GDM1 (cell line): ENCODE data around the gene CALY.

Experiments
- DNase-seq: peaks from one replicate; lab custom pipeline; 2025; lab: John Stamatoyannopoulos, UW

The CALY gene

DNA sequence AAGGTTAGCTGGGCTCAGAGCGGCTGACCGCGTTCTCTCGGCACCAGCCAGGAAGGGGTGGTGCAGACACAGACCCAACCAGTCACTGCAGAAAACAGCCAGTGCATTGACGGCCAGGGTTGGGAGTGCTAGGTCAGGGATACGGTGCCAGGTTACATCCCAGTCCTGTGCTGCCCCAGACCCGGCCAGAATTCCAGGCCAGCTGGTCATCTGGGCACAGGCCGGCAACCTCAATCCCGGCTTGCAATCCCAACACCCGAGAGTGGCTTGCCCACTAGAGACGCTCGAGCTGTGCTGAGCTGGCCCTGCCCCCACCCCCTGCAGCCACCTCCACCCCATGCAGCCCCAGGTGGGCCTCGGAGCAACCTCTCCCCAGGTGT, 14.2 kb upstream of the CALY start:
- DNase-seq = no peak

- no peak for DNase-seq
These were observed 13.7 kb upstream of the CALY start for GRCh38 chr10:133350283-133350949.

DNA sequence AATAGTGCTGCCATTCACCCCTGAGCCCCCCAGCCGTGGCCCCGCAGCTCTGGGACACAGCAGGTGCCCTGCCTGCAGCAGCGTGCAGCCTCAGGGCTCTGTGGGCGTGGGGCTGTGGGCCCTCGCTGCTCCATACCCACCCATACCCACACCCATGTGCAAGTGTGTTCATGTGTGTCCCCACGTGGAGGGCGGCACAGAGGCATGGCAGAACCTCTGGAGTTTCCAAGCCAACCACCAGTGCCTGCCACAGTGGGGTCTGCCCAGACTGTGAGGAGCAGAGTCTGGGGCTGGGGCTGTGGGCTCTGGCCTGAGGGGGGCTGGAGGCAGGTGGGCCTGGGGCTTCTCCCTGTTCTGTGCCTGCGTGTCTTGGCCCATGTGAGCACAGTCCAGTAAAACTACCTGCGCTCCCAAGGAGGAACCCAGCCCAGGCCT, 12.9 kb upstream of the CALY start:
- DNase-seq = no peak

DNA sequence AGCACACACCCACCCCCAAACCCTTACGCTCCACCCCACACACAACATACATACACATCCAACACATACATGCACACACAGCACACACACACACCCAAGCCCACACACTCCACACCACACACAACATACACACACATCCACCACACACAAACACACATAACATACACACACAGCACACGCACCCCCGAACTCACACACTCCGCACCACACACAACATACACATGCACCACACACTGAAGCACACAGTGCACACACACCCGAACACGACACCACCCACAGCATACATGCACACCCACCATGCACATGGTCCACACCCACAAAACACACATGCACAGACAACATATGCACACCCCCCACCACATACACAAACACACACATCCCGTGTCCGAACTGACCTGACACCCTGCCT, 12.5 kb upstream of the CALY start:
- DNase-seq = no peak

GRCh38 chr10:133347710-133348517, 11.2 kb upstream of the CALY start:
- DNase-seq = no peak

- no peak for DNase-seq
These were observed 9.7 kb upstream of the CALY start for GRCh38 chr10:133346413-133346812.

DNA sequence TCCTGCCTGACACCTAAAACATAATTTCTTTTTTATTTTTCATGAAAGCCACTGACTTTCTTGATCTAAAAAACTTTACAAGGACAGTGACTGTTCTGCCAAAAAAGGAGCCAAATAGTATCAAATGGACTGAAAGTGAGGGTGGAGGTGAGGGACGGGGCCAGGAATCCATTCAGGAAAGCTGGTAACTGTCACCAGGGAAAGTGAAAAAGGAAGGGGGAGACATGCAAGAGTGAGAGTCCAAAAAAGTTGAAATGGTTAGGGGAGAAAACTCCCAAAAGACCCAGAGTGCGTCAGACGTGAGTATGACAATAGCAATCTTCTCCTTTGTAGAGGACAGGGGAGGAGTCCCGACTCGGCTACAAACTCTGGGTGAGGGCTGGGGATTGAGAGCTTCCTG, 7.5 kb upstream of the CALY start:
- no peak for DNase-seq

DNA sequence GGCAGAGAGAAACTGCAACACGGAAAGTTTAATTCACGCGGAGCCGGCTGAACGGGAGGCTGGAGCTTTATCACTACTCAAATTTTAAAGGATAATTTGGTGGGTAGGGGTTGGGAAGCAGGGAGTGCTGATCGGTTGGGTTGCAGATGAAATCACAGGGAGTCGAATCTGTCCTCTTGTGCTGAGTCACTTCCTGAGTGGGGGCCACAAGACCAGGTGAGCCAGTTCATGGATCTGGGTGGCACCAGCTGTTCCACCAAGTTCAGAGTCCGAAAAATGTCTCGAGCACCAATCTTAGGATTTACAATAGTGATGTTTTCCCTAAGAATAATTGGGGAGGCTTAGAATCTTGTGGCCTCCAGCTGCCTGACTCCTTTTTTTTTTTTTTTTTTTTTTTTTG, 6.9 kb upstream of the CALY start:
- no peak for DNase-seq

DNA sequence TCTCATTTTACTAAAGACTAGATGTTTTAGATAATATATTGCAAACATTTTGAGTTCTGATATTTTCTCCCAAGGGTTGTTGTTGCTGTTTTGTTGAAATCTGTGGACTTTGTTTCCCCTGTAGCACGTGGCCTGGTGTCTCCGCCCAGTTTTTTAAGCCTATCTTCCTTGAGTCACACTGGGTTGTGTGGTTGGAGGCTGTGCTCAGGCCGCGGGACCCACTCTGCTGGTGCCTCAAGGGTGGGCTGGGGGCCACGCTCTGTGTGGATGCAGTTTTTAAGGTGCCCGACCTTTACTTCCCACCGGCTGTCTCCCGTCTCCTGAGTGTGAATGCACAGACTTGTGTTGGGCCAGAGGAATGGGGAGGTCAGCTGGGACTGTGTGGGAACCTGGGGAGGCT, 6.2 kb upstream of the CALY start:
- no peak for DNase-seq

DNA sequence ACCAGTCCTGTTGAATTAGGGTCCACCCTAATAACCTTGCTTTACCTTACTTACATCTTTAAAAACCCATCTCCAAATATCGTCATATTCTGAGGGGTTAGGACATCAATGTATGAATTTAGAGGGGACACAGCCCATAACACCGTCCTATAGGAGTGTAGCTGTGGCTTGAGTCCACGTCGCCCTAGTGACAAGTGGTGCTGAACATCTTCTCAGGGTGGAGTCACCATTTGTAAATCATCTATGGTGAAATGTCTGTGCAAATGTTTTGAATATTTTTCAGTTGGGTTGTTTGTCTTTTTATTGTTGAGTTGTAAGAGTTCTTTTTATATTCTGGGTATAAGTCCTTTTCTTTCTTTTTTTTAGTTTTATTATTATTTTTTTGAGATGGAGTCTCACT, 5.3 kb upstream of the CALY start:
- no peak for DNase-seq

DNA sequence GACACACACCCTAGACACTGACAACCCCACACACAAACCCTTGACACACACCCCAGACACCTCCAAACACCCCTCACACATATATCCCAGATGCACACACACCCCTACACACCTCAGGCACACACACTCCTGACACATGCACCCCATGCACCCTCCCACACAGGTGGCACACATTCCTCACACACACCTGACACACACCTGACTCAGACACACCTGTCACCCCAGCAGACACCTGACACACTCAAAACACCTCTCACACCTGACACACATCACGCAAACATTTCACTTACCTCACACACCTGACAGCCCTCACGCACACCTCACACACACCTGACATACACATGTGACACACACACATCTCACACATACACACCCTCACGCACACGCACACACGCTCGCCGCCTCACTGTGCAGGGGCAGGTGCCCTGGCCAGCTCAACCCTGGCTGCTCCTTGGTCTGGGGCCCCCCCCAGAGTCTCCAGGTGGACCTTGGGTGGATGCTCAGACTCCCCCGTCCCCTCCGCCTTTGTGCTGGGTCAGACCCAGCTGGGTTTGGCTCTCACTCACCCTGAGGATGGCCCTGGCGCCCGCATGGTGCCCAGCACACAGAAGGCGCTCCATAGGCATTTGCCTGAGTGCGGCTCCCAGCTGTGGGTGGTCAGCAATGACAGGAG, 3.1 kb upstream of the CALY start:
- no peak for DNase-seq

GRCh38 chr10:133338080-133339071, 1.7 kb upstream of the CALY start:
- no peak for DNase-seq

DNA sequence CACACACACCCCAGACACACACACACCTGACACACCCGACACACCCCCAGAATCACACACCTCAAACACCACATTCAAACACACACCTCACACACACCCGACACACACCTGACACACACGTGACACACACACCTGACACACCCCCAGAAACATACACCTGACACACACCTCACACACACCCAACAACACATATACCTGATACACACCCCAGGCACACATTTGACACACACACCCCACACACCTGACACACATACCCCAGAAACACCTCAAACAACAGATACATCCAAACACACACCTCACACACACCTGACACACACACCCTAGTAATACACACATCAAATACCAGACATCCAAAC, 652 bp upstream of the CALY start:
- DNase-seq = no peak

DNA sequence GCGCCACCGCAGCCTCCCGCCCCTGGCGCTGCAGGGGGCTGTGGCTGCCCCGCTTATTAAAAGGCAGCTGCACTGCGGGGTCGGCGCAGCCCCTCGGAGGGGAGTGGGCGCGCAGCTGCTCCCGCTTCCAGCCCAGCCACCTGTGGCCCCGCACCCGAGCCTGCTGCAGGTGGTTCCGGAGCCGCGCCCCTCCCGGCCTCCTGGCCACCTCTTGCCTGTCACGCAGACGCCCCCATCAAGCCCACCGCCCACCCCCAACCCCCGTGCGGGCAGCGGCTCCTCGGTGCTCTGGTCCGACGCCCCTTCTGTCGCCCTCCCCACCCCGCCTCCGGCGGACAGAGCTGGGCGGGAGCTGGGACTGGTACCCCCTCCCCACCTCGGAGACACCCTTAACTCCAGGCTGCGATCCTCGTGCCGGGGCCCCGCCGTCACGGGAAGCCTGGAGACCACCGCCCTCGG, 549 bp downstream of the CALY start:
- DNase-seq = no peak

- no peak for DNase-seq
These were observed 1.2 kb downstream of the CALY start for GRCh38 chr10:133335246-133336117.

GRCh38 chr10:133334503-133335245, 2.0 kb downstream of the CALY start:
- no peak for DNase-seq

DNA sequence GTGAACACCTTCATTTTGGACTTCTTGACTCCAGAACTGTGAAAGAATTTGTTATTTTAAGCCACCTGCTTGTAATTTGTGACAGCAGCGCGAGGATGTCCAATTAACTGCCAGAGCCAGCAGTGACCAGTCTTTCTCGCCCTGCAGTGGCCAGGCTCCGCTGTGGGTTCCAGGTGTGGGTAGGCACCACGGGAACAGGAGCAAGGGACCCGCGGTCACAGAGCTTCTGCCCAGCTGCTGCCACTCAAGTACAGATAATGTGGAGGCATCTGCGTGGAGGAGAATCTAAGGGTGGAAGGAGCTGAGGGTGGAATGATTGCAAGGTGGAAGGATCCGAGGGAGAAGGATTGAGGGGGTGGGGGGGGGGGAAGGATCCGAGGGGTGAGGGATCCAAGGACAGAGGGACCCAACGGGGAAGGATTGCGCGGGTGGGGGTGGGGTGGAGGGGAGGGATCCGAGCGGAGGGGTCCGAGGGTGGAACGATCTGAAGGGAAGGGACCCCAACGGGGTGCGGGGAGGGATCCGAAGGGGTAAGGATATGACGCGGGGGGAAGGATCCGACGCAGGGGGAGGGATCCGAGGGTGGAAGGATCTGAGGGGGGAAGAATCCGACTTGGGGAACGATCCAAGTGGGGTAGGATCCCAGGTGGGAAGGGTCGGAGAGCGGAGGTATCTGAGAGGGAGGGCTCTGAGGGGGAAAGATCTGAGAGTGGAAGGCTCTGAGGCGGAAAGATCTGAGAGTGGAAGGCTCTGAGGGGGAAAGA, 3.6 kb downstream of the CALY start:
- DNase-seq = no peak

GRCh38 chr10:133329491-133330202, 7.0 kb downstream of the CALY start:
- peak; percentile 74 for DNase-seq
